GM18858 (cell line): ENCODE results near the gene SLC35A1.
"Not testable (repeated sequence)": the region's sequence is repeated elsewhere in the genome, so short reads cannot be mapped to it uniquely, and the experiment has no call there.

Source experiments
- ATAC-seq: cut with Tn5 transposase; IDR thresholded peaks from one replicate; pipeline ENCODE4 v1.9.1; 2021; ENCODE audit not compliant: unreplicated experiment

SLC35A1 gene, protein sequence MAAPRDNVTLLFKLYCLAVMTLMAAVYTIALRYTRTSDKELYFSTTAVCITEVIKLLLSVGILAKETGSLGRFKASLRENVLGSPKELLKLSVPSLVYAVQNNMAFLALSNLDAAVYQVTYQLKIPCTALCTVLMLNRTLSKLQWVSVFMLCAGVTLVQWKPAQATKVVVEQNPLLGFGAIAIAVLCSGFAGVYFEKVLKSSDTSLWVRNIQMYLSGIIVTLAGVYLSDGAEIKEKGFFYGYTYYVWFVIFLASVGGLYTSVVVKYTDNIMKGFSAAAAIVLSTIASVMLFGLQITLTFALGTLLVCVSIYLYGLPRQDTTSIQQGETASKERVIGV

DNA sequence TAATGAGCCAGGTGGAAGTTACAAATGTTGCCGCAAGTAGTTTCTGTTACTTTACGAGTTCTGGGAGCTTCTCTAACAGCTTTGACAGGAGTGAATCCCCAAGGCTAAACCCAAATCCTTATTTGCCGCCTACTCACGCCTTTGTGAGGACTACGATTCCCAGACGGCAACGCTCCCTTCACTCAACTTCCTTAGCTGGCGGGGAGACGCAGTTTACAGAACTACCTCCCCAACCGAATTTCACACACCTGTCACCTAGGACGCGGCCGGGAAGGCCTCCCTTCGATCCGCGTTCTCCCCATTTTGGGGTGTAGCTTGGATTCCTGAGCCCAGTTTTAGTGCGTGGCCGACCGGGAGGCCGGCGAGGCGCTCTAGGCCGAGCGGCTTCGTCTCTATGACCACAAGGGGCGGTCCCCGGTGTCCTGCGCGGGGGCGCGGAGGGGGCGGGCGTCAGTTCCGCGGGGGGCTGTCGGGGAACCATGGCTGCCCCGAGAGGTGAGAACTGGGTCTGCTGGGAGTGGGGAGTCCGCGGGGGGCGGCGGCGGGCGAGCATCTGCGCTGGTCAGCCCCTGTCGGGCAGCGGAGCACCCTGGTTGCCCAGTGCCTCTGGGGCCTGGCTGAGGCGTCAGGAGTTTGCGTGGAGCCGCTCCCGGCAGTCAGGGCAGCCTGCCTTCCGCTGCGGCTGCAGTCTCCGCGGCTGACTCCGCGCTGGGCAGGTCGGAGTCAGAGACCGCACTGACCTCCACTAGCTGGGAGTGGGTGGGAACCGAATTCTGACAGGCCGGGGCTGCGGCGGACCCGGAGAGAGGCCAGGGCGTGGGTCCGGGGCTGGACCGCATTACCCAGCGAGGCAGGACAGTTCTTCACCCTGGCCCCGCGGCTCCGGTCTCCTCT is at the start of gene SLC35A1:
Gene SLC35A1, plus strand, starts transcription at position 450 of the 894 bp plus-strand sequence. Its CDS starts 30 bp downstream, at position 480.
- peak; percentile 92 for ATAC-seq

DNA sequence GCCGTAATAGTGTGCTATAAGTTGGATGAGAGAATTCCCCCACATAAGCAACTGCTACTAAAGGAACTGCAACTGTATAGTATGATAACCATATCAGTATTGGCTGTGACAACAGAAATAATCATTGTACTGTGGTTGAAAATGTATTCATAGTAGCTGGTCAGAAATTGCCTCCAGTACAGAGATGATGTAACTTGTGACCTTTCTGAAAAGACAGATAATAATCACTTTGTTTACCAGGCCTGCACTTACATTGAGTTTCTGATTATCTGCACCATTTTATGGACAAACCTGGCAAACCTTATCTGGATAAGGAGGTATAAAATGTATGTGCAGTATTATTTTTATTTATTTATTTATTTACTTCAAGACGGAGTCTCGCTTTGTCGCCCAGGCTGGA is 46.0 kb upstream of the SLC35A1 start:
- ATAC-seq = no peak

DNA sequence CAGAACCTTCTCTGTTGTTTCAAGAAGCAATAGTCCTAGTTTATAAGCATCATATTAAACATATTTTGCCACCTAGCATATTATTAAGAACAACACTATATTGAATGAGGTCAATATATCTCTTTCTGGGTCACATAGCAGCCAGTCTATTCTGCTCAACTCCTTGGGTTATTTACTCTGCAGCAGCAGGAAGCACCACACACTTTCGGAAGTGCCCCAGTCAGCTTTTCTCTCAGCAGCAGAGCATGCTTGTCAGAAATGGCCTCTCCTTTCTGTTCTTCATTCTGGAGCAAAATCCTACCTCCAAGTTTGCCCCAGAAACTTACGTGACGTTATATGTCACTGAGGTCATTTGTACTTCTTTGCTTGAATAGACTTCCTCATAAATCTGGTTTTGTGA is 42.3 kb upstream of the SLC35A1 start:
- ATAC-seq = no peak

DNA sequence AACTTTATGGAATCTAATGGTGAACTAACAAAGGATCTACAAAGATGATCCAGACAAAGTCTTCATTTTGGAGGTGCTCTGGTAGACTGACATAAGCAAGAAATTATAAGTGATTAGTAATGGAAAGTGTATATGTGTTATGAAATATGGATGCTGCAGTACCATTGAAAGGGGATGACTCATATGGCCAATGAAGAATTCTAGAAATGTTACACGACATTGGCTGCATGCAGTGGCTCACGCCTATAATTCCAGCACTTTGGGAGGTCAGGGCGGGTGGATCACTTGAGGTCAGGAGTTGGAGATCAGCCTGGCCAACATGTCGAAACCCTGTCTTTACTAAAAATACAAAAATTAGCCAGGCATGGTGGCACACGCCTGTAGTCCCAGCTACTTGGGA is 41.5 kb upstream of the SLC35A1 start:
- no peak for ATAC-seq

DNA sequence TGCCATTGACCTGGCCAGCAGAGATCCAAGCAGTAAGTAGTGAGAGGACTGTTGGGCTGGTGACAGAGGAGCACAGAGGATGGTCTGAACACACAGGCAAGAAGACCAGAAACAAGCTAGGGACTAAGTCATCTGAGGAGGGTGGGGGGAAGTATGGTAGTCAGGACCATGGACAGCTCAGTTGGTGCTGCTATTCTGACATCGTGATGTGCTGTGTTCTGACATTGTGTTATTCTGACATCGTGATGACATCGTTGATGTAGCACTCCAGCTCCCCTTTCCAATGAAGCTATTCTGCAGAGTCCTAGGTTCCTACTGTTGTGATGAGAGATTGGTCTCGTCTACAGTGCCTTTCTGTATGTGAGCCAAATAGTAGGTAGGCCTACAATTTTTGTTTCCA is 36.3 kb upstream of the SLC35A1 start:
- ATAC-seq = no peak

DNA sequence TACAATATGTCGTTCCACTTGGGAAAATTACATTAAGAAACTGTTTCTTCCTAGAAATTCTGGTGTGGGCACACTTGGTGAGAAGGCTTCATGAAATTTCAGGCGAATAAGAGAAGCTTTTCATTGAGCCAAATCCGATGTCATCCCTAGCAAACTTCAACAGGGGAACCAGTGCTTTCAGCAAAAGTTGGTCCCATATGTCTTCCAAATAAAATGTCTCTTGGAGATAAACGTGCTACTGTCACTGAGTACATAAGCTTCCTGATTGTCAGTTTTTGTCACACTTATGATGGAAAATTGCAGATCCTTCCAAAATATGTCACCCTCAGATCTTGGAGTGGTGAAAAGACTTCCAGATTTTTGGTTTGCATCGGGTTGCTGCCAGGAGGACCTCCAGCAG is 31.1 kb upstream of the SLC35A1 start:
- no peak for ATAC-seq

DNA sequence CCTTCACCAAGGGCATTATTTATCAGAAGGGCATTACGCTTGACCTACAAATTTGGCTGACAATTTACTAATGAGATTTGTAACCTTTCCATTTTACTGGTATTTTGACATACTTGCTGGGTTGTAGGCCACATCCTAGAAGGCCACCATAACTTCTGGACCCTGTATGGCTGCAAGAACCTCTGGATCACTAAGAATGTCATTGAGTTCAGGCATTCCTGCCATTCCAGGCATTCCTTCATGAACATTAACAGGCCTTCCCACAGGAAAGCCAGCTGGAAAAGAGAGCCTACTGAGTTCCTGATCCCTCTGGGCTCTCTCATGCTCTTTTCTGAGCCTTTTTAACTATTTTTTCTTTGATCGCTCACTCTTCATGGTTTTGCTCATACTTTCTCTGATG is 28.4 kb upstream of the SLC35A1 start:
- no peak for ATAC-seq

DNA sequence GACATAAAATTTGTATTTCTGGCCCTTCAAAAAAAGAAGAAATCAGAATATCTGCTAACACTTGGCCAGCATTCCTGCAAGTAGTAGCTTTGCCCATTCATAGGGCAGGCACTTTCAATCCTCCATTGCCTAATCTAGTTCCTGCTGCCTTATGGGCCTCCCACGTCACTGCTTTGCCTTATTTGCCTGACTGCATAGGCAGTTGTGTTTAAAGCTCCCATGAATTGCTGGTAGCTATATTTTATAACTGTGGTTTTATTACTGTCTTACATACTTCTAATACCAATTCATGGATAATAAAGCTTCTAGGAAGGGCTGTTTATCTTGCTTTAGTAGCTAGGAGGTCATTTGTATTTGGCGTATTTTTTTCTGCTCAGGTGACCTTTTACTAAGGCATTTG is 7.7 kb upstream of the SLC35A1 start:
- ATAC-seq = no peak

DNA sequence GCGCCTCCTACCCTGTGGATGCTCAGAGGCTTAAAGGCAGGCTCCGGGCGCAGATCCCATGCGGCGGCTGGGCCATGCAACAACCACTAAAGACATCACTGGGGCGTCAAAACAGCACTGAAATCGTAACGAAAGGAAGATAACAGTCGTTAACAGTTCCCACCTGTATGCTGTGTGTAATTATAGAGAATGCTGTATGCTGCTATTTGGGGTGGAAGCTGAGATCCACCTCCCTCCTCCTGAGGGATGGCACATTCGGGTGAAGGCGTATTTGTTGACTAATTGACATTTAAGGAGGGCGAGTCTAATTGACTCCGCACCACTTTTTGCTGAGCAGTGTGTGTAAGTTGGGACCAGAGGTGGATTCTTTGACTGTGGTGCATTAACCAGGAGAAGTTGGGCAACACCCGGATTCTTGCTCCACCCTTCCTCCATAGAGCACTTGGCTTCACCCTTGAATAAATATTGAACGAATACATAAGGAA is 687 bp downstream of the SLC35A1 start:
- ATAC-seq = peak; percentile 39

DNA sequence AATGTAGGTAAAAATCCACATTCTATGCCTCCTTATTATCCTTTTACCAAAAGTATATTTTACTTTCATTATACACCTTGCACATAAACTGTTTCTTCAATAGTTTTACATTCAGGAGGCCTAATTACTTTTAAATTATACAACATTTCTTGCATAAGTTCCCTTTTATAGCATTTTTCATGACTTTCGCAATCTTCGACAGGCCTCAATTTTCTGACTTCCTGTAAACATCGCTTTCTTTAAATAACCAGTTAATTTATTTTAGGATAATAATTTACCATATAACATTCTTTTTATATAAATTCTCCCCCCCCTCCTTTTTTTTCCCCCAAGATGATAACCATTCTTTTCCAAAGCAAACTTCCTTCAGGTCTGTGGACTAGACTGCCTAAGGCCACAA is 9.2 kb downstream of the SLC35A1 start:
- ATAC-seq = no peak

DNA sequence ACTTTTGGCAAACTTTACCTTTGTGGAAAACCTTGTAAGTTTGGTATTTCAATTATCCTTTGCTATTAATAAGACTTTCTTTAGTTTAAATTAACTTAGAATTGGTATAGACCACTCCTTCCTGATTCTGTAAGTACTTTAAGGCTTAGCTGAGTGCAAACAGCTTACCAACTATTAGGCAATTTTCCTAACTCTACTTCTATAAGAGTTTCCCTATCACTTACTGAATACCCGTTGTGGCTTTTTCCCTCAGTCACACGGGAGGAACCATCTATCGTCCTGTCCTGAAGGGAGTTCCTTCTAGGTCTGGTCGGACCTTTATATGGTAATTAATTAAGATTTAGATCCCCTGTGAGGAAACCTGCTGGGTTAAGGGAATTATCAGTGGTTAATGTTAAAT is 9.6 kb downstream of the SLC35A1 start:
- no peak for ATAC-seq

DNA sequence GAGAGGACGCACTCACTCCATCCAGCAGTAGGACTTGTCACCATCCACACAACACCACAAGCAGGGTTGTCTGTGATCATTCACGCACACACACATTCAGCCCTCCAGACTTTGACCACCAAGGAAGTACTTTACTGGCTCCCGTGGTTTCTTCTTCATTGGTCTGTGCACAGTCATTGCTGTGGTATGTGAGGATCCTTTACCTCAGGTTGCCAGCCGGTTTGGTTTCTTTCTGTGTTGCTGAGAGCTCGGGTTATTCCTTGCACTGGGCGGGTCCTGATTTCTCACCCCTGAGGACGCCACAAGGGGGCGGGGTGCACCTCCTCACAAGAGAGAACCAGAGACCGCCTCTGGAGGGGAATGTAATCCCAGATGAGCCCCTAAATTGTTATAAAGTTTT is 11.2 kb downstream of the SLC35A1 start:
- ATAC-seq = no peak

DNA sequence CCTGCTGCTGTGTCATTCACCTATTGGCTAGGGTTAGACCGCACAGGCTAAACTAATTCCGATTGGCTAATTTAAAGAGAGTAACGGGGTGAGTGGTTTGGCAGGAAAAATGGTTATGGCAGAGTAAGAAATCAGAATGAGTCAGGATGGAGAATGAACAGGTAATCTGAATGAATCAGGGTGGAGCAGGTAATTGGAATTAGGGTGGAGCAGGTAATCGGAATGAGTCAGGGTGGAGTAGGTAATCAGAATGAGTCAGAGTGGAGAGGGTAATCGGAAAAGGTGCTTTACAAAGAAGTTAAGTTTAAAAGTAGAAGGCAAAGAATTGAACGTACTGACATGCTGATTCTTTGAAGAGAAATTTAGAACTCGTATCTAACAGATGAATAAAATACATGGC is 11.7 kb downstream of the SLC35A1 start:
- ATAC-seq = no peak

DNA sequence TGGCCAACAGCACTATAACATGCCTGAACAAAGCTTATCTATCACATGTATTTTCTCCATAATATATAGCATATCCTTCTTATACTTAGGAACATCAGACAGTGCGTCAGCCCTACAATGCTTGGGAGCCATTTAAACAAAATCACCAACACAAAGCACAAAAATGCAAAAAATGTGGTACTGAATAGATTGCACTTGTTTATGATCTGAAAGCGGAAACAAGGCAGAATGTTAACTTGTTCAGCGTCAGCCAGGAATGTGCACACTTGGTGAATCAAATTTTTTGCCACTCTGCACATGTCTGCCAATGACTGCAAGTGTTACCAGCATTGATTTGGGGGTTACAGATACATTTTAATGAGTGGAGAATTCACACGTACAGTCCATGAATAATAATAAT is 14.8 kb downstream of the SLC35A1 start:
- ATAC-seq = no peak

DNA sequence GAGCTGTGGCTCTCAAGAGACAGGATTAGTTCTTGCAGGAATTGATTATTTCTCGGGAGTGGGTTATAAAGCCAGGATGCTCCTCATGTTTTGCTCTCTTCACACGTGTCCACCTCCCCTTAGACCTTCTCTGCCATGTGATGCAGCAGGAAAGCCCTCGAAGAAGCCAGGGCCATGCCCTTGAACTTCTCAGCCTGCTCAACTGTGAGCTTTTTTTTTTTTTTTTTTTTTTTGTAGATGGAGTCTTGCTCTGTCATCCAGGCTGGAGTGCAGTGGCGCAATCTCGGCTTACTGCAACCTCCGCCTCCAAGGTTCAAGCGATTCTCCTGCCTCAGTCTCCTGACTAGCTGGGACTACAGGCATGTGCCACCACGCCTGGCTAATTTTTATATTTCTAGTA is 16.6 kb downstream of the SLC35A1 start:
- ATAC-seq = not testable (repeated sequence)

DNA sequence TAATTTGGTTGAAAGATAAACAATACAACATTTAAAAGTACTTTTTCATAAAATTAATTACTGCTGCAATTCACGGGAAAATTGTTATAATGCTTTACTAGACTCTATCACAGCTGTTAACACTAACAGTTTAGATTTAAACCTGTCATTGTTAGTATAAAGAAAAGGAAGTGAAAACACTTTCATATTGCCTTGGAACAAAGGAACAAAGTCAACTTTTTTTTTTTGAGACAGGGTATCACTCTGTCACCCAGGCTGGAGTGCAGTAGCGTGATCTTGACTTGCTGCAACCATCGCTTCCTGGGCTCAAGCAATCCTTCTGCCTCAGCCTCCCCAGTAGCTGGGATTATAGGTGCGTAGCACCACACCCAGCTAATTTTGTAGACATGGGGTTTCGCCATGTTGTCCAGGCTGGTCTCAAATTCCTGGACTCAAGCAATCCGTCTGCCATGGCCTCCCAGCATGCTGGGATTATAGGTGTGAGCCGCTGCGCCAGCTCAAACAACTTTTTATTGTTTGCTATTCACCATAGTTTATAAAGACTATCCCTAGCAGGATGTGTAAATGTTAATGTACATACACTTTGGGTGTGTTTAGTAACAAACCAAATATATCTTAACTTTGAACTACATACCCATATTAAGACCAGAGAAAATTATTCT is 22.1 kb downstream of the SLC35A1 start:
- peak; percentile 90 for ATAC-seq

DNA sequence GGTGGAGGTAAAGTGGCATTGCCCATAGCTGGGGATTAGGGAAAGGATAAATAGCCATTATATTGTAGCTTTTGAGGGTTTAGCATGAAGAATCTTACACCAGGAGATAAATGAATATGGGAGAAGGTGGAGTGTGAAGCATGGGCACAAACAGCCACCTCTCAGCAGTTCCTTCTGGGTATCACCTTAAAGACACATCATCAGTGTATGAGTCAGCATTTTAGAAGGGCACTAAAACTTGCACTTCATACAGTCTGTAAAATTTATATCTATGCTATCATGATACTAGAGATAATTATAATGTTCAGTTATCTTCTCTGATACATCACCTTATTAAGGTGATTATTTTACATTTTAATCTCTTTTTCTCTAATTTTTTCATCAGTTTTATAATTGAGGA is 25.3 kb downstream of the SLC35A1 start:
- ATAC-seq = no peak

DNA sequence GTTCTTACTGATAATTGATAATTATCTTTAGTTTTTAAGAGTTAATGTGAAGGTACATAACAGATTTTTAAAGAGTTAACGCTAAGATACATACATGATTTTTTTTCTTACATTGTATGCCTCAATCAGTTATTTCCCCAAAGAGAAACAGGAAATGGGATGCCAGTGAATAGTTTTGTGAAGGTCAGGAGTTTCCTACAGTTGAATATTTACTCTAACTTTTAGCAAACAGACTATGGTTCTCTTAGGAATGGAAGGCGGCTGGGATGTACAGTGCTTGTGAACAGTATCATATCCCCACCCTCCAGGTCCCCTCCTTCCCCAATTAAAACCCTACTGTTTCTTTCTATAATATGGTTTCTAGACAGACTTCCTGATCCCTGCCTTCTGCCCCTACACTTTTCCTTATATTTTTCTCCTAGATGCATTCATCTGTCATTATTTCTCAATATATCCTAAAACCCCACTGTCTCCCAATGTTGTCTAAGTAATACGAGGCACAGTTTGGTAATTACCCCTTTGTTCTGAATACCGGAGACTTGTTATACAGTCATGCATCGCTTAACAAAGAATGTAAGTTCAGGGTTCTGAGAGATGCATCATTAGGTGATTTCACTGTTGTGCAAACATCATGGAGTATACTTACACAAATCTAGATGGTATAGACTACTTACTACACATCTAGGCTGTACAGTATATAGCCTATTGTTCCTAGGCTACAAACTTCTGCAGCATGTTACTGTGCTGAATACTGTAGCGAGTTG is 29.2 kb downstream of the SLC35A1 start:
- no peak for ATAC-seq

DNA sequence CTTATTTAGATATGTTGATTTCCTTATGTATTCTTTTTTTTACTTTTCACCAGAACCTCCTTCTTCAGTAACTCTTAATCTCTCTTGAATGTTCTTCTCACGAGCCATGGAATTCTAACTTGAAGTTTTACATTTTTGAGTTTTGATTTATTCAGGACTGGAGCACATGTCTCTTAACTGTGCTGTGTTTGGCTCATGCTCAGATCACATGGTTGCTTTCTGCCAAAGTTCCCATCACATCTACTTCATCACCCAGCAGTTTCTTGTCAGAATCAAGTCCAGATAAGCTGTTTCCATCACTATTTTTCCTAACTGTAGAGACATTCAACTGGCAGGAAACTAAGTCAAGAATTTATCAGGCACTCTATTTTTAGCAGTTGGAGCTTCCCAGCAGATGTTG is 31.7 kb downstream of the SLC35A1 start:
- ATAC-seq = no peak

DNA sequence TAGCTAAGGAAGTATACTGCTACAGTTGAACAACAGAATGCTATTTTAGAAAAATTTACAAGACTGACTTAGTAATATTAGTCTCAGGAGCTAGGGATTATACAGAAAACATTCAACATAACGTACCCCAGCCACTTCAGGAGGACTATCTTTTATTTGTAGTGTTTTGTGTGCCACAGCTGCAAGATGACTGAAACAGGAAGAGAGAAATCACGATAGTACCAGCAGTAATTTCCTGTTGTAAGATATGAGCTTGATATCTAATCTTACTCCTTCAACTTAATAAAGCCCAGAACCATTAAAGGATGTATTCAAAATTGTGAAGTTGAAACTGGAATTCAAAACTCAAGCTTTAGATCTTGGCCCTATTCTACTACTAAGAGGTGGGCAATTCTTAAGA is 42.1 kb downstream of the SLC35A1 start:
- ATAC-seq = no peak

DNA sequence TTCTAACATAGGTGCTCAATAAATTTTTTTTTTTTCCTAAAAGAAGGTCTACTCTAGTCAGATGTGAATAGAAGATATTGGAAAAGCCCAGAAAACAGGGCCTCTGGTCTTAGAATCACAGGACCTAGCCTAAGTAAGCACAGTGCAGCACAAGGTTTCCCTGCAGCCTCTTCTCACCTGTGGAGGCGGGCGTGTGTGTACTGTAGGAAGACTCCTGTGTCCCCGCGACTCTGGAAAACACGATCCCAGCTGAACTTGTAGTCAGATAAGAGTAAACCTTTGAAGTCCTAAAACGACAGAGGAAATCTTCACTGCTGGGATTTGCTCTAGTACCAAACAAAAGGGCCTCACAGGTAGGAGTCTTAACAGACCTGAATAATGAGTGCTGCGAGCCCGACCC is 45.7 kb downstream of the SLC35A1 start:
- ATAC-seq = no peak
